Activated CD4-positive, CD25-positive, alpha-beta regulatory T cell treated with anti-CD3 and anti-CD28 coated beads, Interleukin-2, amount 50 U/mL, for 72 hours (primary cell): ENCODE results near the gene CXCL9.
"Not testable (repeated sequence)": the region's sequence is repeated elsewhere in the genome, so short reads cannot be mapped to it uniquely, and the experiment has no call there.

Experiments used
- DNase-seq: peaks from one replicate; pipeline ENCODE4 v3.0.0; 2021

The CXCL9 gene

GRCh38 chr4:76011700-76012387 is 4.5 kb upstream of the CXCL9 start:
- DNase-seq = no peak

GRCh38 chr4:76011018-76011670 is 3.8 kb upstream of the CXCL9 start:
- no peak for DNase-seq

GRCh38 chr4:76010576-76010975 is 3.3 kb upstream of the CXCL9 start:
- no peak for DNase-seq

GRCh38 chr4:76009311-76009710 is 2.0 kb upstream of the CXCL9 start:
- DNase-seq = no peak

- no peak for DNase-seq
These were observed 3.7 kb downstream of the CXCL9 start for GRCh38 chr4:76003620-76004019.

- no peak for DNase-seq
These were observed 4.3 kb downstream of the CXCL9 start for GRCh38 chr4:76003035-76003434.

- no peak for DNase-seq
These were observed 5.1 kb downstream of the CXCL9 start for GRCh38 chr4:76002176-76002575.

GRCh38 chr4:76001700-76002099 is 5.6 kb downstream of the CXCL9 start:
- DNase-seq = no peak

- DNase-seq = no peak
These were observed 7.0 kb downstream of the CXCL9 start for GRCh38 chr4:76000279-76000678.

GRCh38 chr4:75998525-75999147 is 8.7 kb downstream of the CXCL9 start:
- not testable (repeated sequence) for DNase-seq

- no peak for DNase-seq
These were observed 9.4 kb downstream of the CXCL9 start for GRCh38 chr4:75997946-75998345.

GRCh38 chr4:75997081-75997480 is 10.2 kb downstream of the CXCL9 start:
- DNase-seq = no peak

- no peak for DNase-seq
These were observed 11.6 kb downstream of the CXCL9 start for GRCh38 chr4:75995727-75996126.

GRCh38 chr4:75992462-75992861 is 14.8 kb downstream of the CXCL9 start:
- DNase-seq = no peak

GRCh38 chr4:75989846-75990528 is 17.3 kb downstream of the CXCL9 start:
- DNase-seq = no peak

- no peak for DNase-seq
These were observed 22.2 kb downstream of the CXCL9 start for GRCh38 chr4:75985116-75985515.

- DNase-seq = no peak
These were observed 26.7 kb downstream of the CXCL9 start for GRCh38 chr4:75980576-75980975.

GRCh38 chr4:75976177-75976576 is 31.1 kb downstream of the CXCL9 start:
- DNase-seq = no peak

GRCh38 chr4:75973766-75974165 is 33.5 kb downstream of the CXCL9 start:
- DNase-seq = no peak

GRCh38 chr4:75968084-75968483 is 39.2 kb downstream of the CXCL9 start:
- no peak for DNase-seq

GRCh38 chr4:75963558-75963957 is 43.8 kb downstream of the CXCL9 start:
- no peak for DNase-seq

GRCh38 chr4:75962072-75962471 is 45.2 kb downstream of the CXCL9 start:
- DNase-seq = not testable (repeated sequence)

GRCh38 chr4:75958546-75958945 is 48.8 kb downstream of the CXCL9 start:
- DNase-seq = not testable (repeated sequence)

GRCh38 chr4:75954811-75955210 is 52.5 kb downstream of the CXCL9 start:
- not testable (repeated sequence) for DNase-seq
